ENCODE measurements around the gene ASPSCR1. TPM values are rescaled to one million over a fixed set of nuclear protein-coding genes. Genes with fewer than 3 reads are reported as not detected.

The ASPSCR1 gene
- total and polyA plus RNA-seq, 2 of the 13 experiments (the other 11 are each of a cell fraction or from before 2014, with no cell fraction given), result 274 to 314 TPM

GRCh38 chr17:81990836-81991683 lies 13.6 kb downstream of the ASPSCR1 start (continued):
- TF ChIP-seq ZNF567 (CRISPR knock-in tag; IDR thresholded peaks at IDR 0.05; ENCODE audit: borderline replicate concordance), result peak; percentile 98
- TF ChIP-seq RNF2 (conservative IDR thresholded peaks at IDR 0.05; ENCODE audit: low read depth), result no peak
- no peak for TF ChIP-seq PRPF4 (IDR thresholded peaks at IDR 0.05; ENCODE audit: low read depth, low read length, poor library complexity, severe bottlenecking)
- peak; percentile 88; the same call in 1 of the 2 replicates for TF ChIP-seq DZIP1 (CRISPR knock-in tag; IDR thresholded peaks at IDR 0.05)
- 0 out of 2 replicates have a peak, but pooled peaks have one; percentile 3 for TF ChIP-seq ZNF232 (CRISPR knock-in tag; IDR thresholded peaks at IDR 0.05; ENCODE audit: borderline replicate concordance)
- TF ChIP-seq ZNF362 (CRISPR knock-in tag; IDR thresholded peaks at IDR 0.05; ENCODE audit: borderline replicate concordance), result peak; percentile 62; the same call in 1 of the 2 replicates
- 0 out of 2 replicates have a peak, but pooled peaks have one; percentile 67 for TF ChIP-seq ZNF10 (CRISPR knock-in tag; IDR thresholded peaks at IDR 0.05; ENCODE audit: borderline replicate concordance, low read depth)
- no peak for TF ChIP-seq CBX2 (IDR thresholded peaks at IDR 0.05; ENCODE audit: low read depth, low read length)
- TF ChIP-seq CBX2 (CRISPR knock-in tag; IDR thresholded peaks at IDR 0.05; ENCODE audit: low read depth), result peak; percentile 98; the same call in 1 of the 2 replicates
- 0 out of 2 replicates have a peak, but pooled peaks have one; percentile 88 for TF ChIP-seq CC2D1A (CRISPR knock-in tag; IDR thresholded peaks at IDR 0.05)
- peak; percentile 7; the same call in 1 of the 2 replicates for TF ChIP-seq MEIS2 (CRISPR knock-in tag; IDR thresholded peaks at IDR 0.05)
- TF ChIP-seq ZNF792 (CRISPR knock-in tag; IDR thresholded peaks at IDR 0.05), result no peak
- peak; percentile 92; the same call in 1 of the 2 replicates for TF ChIP-seq CHCHD3 (CRISPR knock-in tag; IDR thresholded peaks at IDR 0.05)
- peak; percentile 47 for TF ChIP-seq ESRRA (CRISPR knock-in tag; IDR thresholded peaks at IDR 0.05; ENCODE audit: low read depth)
- TF ChIP-seq ZFYVE20 (CRISPR knock-in tag; IDR thresholded peaks at IDR 0.05; ENCODE audit: borderline replicate concordance, low read depth), result peak; percentile 88; the same call in 1 of the 2 replicates
- TF ChIP-seq KLF13 (CRISPR knock-in tag; IDR thresholded peaks at IDR 0.05), result peak; percentile 84; the same call in 1 of the 2 replicates
- TF ChIP-seq MTERF4 (CRISPR knock-in tag; IDR thresholded peaks at IDR 0.05), result peak; percentile 37; the same call in 1 of the 2 replicates
- TF ChIP-seq MEIS1 (CRISPR knock-in tag; IDR thresholded peaks at IDR 0.05; ENCODE audit: borderline replicate concordance), result 0 out of 2 replicates have a peak, but pooled peaks have one; percentile 3
- TF ChIP-seq SSRP1 (CRISPR knock-in tag; IDR thresholded peaks at IDR 0.05), result peak; percentile 25; the same call in 1 of the 2 replicates
- no peak for TF ChIP-seq HDAC1 (CRISPR knock-in tag; IDR thresholded peaks at IDR 0.05)
- peak; percentile 86; the same call in 1 of the 2 replicates for TF ChIP-seq ZNF550 (CRISPR knock-in tag; IDR thresholded peaks at IDR 0.05; ENCODE audit: borderline replicate concordance)
- 0 out of 2 replicates have a peak, but pooled peaks have one; percentile 7 for TF ChIP-seq ZNF740 (CRISPR knock-in tag; IDR thresholded peaks at IDR 0.05)
- peak; percentile 19; the same call in 1 of the 2 replicates for TF ChIP-seq BRCA1 (CRISPR knock-in tag; IDR thresholded peaks at IDR 0.05)
- peak; percentile 39; the same call in 1 of the 2 replicates for TF ChIP-seq PAX8 (CRISPR knock-in tag; IDR thresholded peaks at IDR 0.05; ENCODE audit: borderline replicate concordance)
